Measurements from ENCODE around the gene CCNB2.

DNA sequence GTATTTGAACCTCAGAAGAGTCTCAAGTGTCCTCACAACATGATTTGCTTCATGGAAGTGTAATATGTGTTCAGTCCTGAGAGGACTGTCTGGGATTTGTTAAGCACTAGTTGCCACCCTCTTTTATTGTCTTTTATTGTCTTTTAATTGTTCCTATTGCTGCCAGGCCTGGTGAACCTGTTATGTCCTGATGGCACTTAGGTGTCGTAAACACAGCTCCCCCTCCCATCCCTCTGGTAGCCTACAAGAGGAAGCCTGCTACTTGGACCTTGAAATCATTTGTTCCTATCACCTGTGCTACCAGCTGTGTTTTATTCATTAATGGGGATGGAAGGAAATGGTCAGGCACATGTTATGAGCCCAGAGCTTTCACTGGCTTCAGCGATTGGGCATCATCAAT, 19.3 kb downstream of the CCNB2 start:
- TF ChIP-seq, protein P1, sequence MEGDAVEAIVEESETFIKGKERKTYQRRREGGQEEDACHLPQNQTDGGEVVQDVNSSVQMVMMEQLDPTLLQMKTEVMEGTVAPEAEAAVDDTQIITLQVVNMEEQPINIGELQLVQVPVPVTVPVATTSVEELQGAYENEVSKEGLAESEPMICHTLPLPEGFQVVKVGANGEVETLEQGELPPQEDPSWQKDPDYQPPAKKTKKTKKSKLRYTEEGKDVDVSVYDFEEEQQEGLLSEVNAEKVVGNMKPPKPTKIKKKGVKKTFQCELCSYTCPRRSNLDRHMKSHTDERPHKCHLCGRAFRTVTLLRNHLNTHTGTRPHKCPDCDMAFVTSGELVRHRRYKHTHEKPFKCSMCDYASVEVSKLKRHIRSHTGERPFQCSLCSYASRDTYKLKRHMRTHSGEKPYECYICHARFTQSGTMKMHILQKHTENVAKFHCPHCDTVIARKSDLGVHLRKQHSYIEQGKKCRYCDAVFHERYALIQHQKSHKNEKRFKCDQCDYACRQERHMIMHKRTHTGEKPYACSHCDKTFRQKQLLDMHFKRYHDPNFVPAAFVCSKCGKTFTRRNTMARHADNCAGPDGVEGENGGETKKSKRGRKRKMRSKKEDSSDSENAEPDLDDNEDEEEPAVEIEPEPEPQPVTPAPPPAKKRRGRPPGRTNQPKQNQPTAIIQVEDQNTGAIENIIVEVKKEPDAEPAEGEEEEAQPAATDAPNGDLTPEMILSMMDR (conservative IDR thresholded peaks at IDR 0.05; ENCODE audit: low read depth, low read length): no peak
- TF ChIP-seq EZH2 (IDR thresholded peaks at IDR 0.05; ENCODE audit: borderline replicate concordance, low read depth, low read length, poor library complexity, severe bottlenecking): no peak
